RPMI8226 (cell line): ENCODE measurements around the gene NAT8.
"Not testable (repeated sequence)": the region's sequence is repeated elsewhere in the genome, so short reads cannot be mapped to it uniquely, and the experiment has no call there.

Experiments used
- DNase-seq: peaks from one replicate; pipeline ENCODE4 v3.0.0-alpha.2; 2015

NAT8 gene

GRCh38 chr2:73642338-73643018 is at the start of gene NAT8:
Gene NAT8, minus strand, starts transcription at chr2:73642422. Its CDS starts 794 bp downstream, at chr2:73641628.
- no peak for DNase-seq

- DNase-seq: peak; percentile 8
Observed at GRCh38 chr2:73690372-73691088, 48.3 kb upstream of the NAT8 start.

GRCh38 chr2:73688494-73688893 is 46.3 kb upstream of the NAT8 start:
- DNase-seq: not testable (repeated sequence)

- no peak for DNase-seq
Observed at GRCh38 chr2:73685764-73686438, 43.7 kb upstream of the NAT8 start.

GRCh38 chr2:73684905-73685304 is 42.7 kb upstream of the NAT8 start:
- not testable (repeated sequence) for DNase-seq

- not testable (repeated sequence) for DNase-seq
Observed at GRCh38 chr2:73684325-73684724, 42.1 kb upstream of the NAT8 start.

- DNase-seq: peak; percentile 42
Observed at GRCh38 chr2:73679951-73680571, 37.8 kb upstream of the NAT8 start.

GRCh38 chr2:73679237-73679636 is 37.0 kb upstream of the NAT8 start:
- DNase-seq: not testable (repeated sequence)

GRCh38 chr2:73678008-73678407 is 35.8 kb upstream of the NAT8 start:
- not testable (repeated sequence) for DNase-seq

GRCh38 chr2:73676211-73676610 is 34.0 kb upstream of the NAT8 start:
- DNase-seq: not testable (repeated sequence)

GRCh38 chr2:73674696-73675157 is 32.5 kb upstream of the NAT8 start:
- DNase-seq: not testable (repeated sequence)

GRCh38 chr2:73669976-73670375 is 27.8 kb upstream of the NAT8 start:
- DNase-seq: not testable (repeated sequence)

- not testable (repeated sequence) for DNase-seq
Observed at GRCh38 chr2:73667239-73667638, 25.0 kb upstream of the NAT8 start.

- DNase-seq: no peak
Observed at GRCh38 chr2:73654175-73654574, 12.0 kb upstream of the NAT8 start.

- DNase-seq: no peak
Observed at GRCh38 chr2:73652348-73652747, 10.1 kb upstream of the NAT8 start.

- DNase-seq: no peak
Observed at GRCh38 chr2:73651591-73652230, 9.5 kb upstream of the NAT8 start.

GRCh38 chr2:73647690-73648089 is 5.5 kb upstream of the NAT8 start:
- DNase-seq: not testable (repeated sequence)

GRCh38 chr2:73641767-73642062 is 507 bp downstream of the NAT8 start:
- DNase-seq: no peak

GRCh38 chr2:73640946-73641766 is 1.1 kb downstream of the NAT8 start:
- no peak for DNase-seq

GRCh38 chr2:73640511-73640911 is 1.7 kb downstream of the NAT8 start:
- DNase-seq: no peak

GRCh38 chr2:73638429-73638828 is 3.8 kb downstream of the NAT8 start:
- no peak for DNase-seq

GRCh38 chr2:73636977-73637376 is 5.2 kb downstream of the NAT8 start:
- not testable (repeated sequence) for DNase-seq
